CD14-positive monocyte (primary cell): Measurements from ENCODE around the gene ACR. TPM values are rescaled to one million over a fixed set of nuclear protein-coding genes. Genes with fewer than 3 reads are reported as not detected.

ENCODE experiments used
- DNase-seq, 3 donors: peaks; one replicate each; pipeline ENCODE4 v3.0.0-alpha.2; 2011 to 2022
- H2AFZ ChIP-seq: 2 replicates; pipeline ENCODE4 v1.6.0; 2012; ENCODE audit warnings: mild to moderate bottlenecking, low read depth, low read length, inconsistent platforms; ENCODE audit not compliant: insufficient read depth, poor library complexity, severe bottlenecking
- H3K27ac ChIP-seq, 2 donors: 1 replicate in 1 of 2; 2 replicates in 1 of 2; pipeline ENCODE4 v1.5.1; 2012 to 2013; ENCODE audit warnings: low read length in 2 of 2, control low read depth in 1 of 2, inconsistent platforms in 1 of 2, low read depth in 1 of 2, mild to moderate bottlenecking in 1 of 2
- H3K27me3 ChIP-seq, 2 donors: one replicate each; pipeline versions ENCODE4 v1.6.0 to v1.6.1; 2011 to 2013; ENCODE audit warnings: low read length in 2 of 2; ENCODE audit not compliant: control insufficient read depth in 2 of 2, insufficient read depth in 2 of 2
- H3K36me3 ChIP-seq, 2 donors: replicated peaks in 1 of 2; 1 replicate in 1 of 2; 2 replicates in 1 of 2; pipeline versions ENCODE4 v1.5.1 to v1.6.1; 2012 to 2013; ENCODE audit warnings: low read length in 2 of 2, control low read depth in 1 of 2, inconsistent platforms in 1 of 2, mild to moderate bottlenecking in 1 of 2; ENCODE audit not compliant: insufficient read depth in 2 of 2, control insufficient read depth in 1 of 2
- H3K4me1 ChIP-seq, 2 donors: 1 replicate in 1 of 2; 2 replicates in 1 of 2; pipeline versions ENCODE4 v1.5.1 to v1.6.1; 2012 to 2013; ENCODE audit warnings: low read length in 2 of 2, control low read depth in 1 of 2, inconsistent platforms in 1 of 2, mild to moderate bottlenecking in 1 of 2, moderate library complexity in 1 of 2; ENCODE audit not compliant: insufficient read depth in 2 of 2, control insufficient read depth in 1 of 2
- H3K4me2 ChIP-seq: replicated peaks from 2 replicates; pipeline ENCODE3; 2012; ENCODE audit warnings: low read length, moderate library complexity, mild to moderate bottlenecking; ENCODE audit not compliant: poor library complexity, severe bottlenecking; ENCODE audit errors: extremely low read depth
- H3K4me3 ChIP-seq, 3 experiments: fragments of 200-600 bp in 1 of 3; sonication (generic) in 1 of 3; replicated peaks in 1 of 3; 1 replicate in 2 of 3; 2 replicates in 1 of 3; pipeline ENCODE4 v1.5.1; 2011 to 2013; ENCODE audit warnings: low read length in 3 of 3, mild to moderate bottlenecking in 3 of 3, control low read depth in 2 of 3, low read depth in 2 of 3, inconsistent platforms in 1 of 3, moderate library complexity in 1 of 3
- H3K79me2 ChIP-seq: 2 replicates; pipeline ENCODE4 v1.6.0; 2012; ENCODE audit warnings: mild to moderate bottlenecking, control low read depth, inconsistent platforms, low read length, moderate library complexity; ENCODE audit not compliant: insufficient read depth
- H3K9ac ChIP-seq: 2 replicates; pipeline ENCODE4 v1.6.0; 2017; ENCODE audit warnings: low read length, mild to moderate bottlenecking; ENCODE audit not compliant: insufficient read depth, poor library complexity, severe bottlenecking
- H3K9me3 ChIP-seq, 2 donors: replicated peaks in 1 of 2; 1 replicate in 1 of 2; 2 replicates in 1 of 2; pipeline versions ENCODE4 v1.5.1 to v1.6.1; 2012 to 2013; ENCODE audit warnings: low read length in 2 of 2, control low read depth in 1 of 2; ENCODE audit not compliant: control insufficient read depth in 1 of 2, insufficient read depth in 1 of 2
- H4K20me1 ChIP-seq: 2 replicates; pipeline ENCODE4 v1.6.0; 2012; ENCODE audit warnings: mild to moderate bottlenecking, low read length, control low read depth, moderate library complexity; ENCODE audit not compliant: insufficient read depth
- H3K27ac Mint-ChIP-seq, 7 donors: one replicate each; pipeline ENCODE4 v1.8.0; 2020; ENCODE audit warnings: mild to moderate bottlenecking in 7 of 7, mixed read lengths in 7 of 7, moderate library complexity in 6 of 7, inconsistent platforms in 2 of 7
- H3K27me3 Mint-ChIP-seq, 3 donors: one replicate each; pipeline ENCODE4 v1.8.0; 2021 to 2022; ENCODE audit warnings: low read depth in 3 of 3, mild to moderate bottlenecking in 3 of 3, mixed read lengths in 3 of 3, moderate library complexity in 3 of 3, inconsistent platforms in 1 of 3
- H3K36me3 Mint-ChIP-seq, 2 donors: one replicate each; pipeline ENCODE4 v1.8.0; 2020; ENCODE audit warnings: mixed read lengths in 2 of 2, inconsistent platforms in 1 of 2, mild to moderate bottlenecking in 1 of 2
- H3K4me1 Mint-ChIP-seq: one replicate; pipeline ENCODE4 v1.8.0; 2020; ENCODE audit warnings: mild to moderate bottlenecking, mixed read lengths
- H3K4me3 Mint-ChIP-seq, 2 donors: one replicate each; pipeline ENCODE4 v1.8.0; 2020; ENCODE audit warnings: mild to moderate bottlenecking in 2 of 2, mixed read lengths in 2 of 2, moderate library complexity in 1 of 2
- H3K9me3 Mint-ChIP-seq, 7 donors: one replicate each; pipeline ENCODE4 v1.8.0; 2020 to 2022; ENCODE audit warnings: mixed read lengths in 7 of 7, mild to moderate bottlenecking in 6 of 7, moderate library complexity in 6 of 7, inconsistent platforms in 2 of 7
- CTCF ChIP-seq: fragments of 200-600 bp; IDR thresholded peaks from one replicate; pipeline ENCODE4 v1.8.0; 2022; ENCODE audit warnings: antibody characterized with exemption, mild to moderate bottlenecking
- WGBS: methylation state at CpG from one replicate; pipeline ENCODE4 v1.1.5; 2013; ENCODE audit warnings: missing lambda C conversion rate; ENCODE audit not compliant: insufficient coverage; 5-methylcytosine and 5-hydroxymethylcytosine counted together
- intact Hi-C, 2 donors: fragments of 100-400 bp; cut with micrococcal nuclease; formaldehyde crosslinking; loops; one replicate each; pipeline versions ENCODE4 v1.15.0 to v1.15.1; 2023
- polyA plus RNA-seq, 3 donors: library from polyadenylated mRNA; depleted of rRNA in 1 of 3; unstranded in 2 of 3; stranded (reverse) in 1 of 3; fragments of 300-500 nt in 2 of 3; fragments of >200 nt in 1 of 3; fragmentation: Illumina TruSeq in 2 of 3; gene quantifications; 1 replicate in 2 of 3; 2 replicates in 1 of 3; pipeline ENCODE4 v1.2.3, GENCODE V29; 2012 to 2021

ACR gene
- polyA plus RNA-seq, 3 donors: not detected

DNA sequence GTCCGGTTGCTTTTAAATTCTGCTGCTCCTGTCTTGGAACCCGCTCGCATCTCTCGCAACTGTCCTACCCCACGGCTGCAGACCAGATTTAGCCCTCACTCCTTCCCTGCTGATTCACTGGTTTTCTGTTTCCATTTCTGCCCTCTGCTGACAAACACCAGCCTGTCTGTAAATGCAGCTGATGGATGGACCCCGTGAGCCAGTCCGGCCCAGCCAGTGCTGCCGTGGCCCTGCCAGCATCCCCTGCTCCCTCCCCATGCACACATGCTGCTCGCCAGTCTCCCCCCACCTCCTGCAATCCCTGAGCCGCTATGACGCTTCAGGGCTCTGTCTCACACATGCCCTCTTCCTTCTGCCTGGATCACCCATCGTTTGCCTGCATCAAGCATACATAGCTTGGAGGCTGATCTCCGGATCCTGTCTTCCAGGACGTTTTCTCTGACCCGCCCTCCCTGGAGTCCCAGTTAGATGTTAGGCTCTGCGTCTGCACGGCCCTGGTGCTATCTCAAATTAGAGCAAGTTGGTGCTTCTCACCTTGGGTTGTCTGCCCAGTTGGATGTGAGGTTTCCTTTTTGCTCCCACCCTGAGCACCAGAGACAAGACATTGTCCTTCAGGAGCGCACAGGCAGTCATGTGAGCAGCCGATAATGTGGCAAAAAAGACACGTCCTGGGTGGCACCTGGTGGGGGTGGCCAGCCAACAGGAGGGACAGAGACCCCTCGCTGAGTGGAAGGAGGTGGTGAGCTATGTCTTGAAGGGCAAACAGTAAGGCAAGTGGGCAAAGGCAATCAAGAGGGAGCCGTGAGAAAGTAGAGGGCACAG is 4.3 kb upstream of the ACR start:
- no peak overlapping the region for H2AFZ ChIP-seq
- H3K27ac Mint-ChIP-seq: peak overlapping the region in 1 of 7 donors; percentile 55
- no peaks in the 10 kb centered on the region for H3K4me1 Mint-ChIP-seq
- no peaks in the 10 kb centered on the region for H3K36me3 Mint-ChIP-seq
- DNase-seq: no peak
- peaks cover 0 to 2% (median 0%) of the 10 kb centered on the region in 7 donors for H3K9me3 Mint-ChIP-seq
- H3K9ac ChIP-seq: no peak overlapping the region
- H3K4me2 ChIP-seq: no peak overlapping the region
- no peak overlapping the region for H3K4me3 Mint-ChIP-seq
- 83% methylated on average over 21 of the region's 22 CpGs for WGBS
- intact Hi-C loops: no loop called here
- no peak overlapping the region for H3K4me3 ChIP-seq
- no peaks in the 10 kb centered on the region for H3K79me2 ChIP-seq
- no peak for TF ChIP-seq CTCF
- no peaks in the 10 kb centered on the region for H3K9me3 ChIP-seq
- H3K4me1 ChIP-seq: no peaks in the 10 kb centered on the region
- H4K20me1 ChIP-seq: no peaks in the 10 kb centered on the region
- no peaks in the 10 kb centered on the region for H3K36me3 ChIP-seq
- no peak overlapping the region for H3K27ac ChIP-seq
- peaks cover 0 to 4% (median 2%) of the 10 kb centered on the region in 3 donors for H3K27me3 Mint-ChIP-seq
- no peaks in the 10 kb centered on the region for H3K27me3 ChIP-seq

DNA sequence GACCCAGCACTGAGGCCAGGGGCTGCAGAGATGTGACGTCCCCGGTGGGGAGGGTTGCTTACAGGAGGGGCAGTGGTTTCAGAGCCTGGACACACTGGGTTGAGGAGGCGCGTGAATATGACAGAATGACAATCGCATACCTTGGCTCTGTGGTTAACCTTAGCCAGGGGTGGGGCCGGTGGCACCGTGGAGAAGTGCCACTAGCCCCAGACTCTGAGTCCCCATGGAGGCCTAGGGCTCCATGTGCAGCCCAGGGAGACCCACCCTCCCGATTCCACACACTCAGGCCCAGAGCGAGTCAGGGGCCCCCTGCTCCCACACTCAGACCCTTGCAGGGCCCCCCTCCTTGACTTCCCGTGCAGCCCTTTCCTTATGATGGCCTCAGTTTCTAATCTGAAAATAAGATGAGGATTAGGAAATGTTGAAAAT is 3.6 kb upstream of the ACR start:
- Histone ChIP-seq H3K79me2 (no peaks in the 10 kb centered on the region), H2AFZ (no peak overlapping the region), H3K4me3 (no peak overlapping the region), H3K36me3 (no peaks in the 10 kb centered on the region), H3K4me2 (no peak overlapping the region), H3K27ac (no peak overlapping the region), H3K9me3 (no peaks in the 10 kb centered on the region), H3K27me3 (no peaks in the 10 kb centered on the region), H4K20me1 (no peaks in the 10 kb centered on the region), H3K4me1 (no peaks in the 10 kb centered on the region), H3K9ac (no peak overlapping the region)
- H3K36me3 Mint-ChIP-seq: no peaks in the 10 kb centered on the region
- 70% methylated on average over 9 of the region's 10 CpGs for WGBS
- no peak for TF ChIP-seq CTCF
- intact Hi-C loops: no loop called here
- DNase-seq: no peak
- H3K4me3 Mint-ChIP-seq: no peak overlapping the region
- peak overlapping the region in 1 of 7 donors; percentile 55 for H3K27ac Mint-ChIP-seq
- no peaks in the 10 kb centered on the region for H3K4me1 Mint-ChIP-seq
- H3K27me3 Mint-ChIP-seq: peaks cover 0 to 6% (median 2%) of the 10 kb centered on the region in 3 donors
- H3K9me3 Mint-ChIP-seq: peaks cover 0 to 2% (median 0%) of the 10 kb centered on the region in 7 donors
